Nasal cavity respiratory epithelium epithelial cell of viscerocranial mucosa (primary cell): ENCODE data around the gene PORCN. TPM values are rescaled to one million over a fixed set of nuclear protein-coding genes. Genes with fewer than 3 reads are reported as not detected.

Experiments
- total RNA-seq: library from RNA; depleted of rRNA; stranded (reverse); fragments of >200 nt; gene quantifications from 2 replicates; pipeline ENCODE4 v1.2.3, GENCODE V29; 2014

Gene PORCN
- total RNA-seq, result 26.0 and 52.5 TPM in 2 replicates

DNA sequence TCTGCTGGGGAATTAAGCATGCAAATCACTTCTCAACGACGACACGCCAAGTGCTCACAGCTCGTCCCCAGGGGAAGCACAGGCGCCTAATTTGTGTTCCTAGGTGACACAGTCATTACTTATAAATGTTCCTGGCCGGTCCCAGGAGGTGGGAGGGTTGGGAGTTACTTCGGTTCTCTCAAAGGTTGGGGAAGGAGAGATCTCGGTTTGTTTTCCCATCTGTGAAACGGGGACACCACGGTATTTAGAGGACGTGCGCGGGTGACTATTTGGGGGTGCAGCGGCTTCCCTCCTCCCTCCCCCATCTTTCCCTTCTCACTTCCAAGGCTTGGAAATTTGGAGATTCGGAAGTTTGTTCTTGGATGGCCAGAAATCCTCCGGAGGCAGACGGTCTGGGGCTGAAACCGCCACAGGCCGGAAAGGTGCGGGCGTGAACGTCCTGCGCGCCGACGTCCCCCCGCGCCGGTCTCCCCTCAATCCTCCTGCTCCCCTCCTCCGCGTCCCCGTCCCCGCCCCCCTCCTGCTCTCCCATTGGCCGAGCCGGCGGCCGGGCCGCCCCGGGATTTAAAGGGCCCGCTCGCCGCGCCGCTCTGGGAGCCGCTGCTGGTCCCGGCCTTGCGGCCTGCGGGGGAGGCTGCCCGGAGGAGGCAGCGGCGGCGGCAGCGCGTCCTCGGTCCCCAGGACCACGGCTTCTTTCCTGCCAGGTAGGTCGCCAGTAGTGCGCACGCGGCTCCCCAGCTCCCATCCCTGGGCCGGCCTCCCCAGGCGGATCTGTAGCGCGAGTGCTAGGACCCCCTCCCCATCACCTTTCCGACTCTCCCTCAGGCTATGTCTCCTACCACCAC lies at the start of gene PORCN:
TSS of gene PORCN (plus strand) at position 593 of the 845 bp plus-strand sequence. CDS start 829 bp downstream, outside the sequence.

GRCh38 chrX:48470110-48470832 lies 38.5 kb upstream of the PORCN start, which contains the start of gene SLC38A5:
SLC38A5 (minus strand) TSS chrX:48470260; CDS start chrX:48467924, 2,336 bp downstream.

DNA sequence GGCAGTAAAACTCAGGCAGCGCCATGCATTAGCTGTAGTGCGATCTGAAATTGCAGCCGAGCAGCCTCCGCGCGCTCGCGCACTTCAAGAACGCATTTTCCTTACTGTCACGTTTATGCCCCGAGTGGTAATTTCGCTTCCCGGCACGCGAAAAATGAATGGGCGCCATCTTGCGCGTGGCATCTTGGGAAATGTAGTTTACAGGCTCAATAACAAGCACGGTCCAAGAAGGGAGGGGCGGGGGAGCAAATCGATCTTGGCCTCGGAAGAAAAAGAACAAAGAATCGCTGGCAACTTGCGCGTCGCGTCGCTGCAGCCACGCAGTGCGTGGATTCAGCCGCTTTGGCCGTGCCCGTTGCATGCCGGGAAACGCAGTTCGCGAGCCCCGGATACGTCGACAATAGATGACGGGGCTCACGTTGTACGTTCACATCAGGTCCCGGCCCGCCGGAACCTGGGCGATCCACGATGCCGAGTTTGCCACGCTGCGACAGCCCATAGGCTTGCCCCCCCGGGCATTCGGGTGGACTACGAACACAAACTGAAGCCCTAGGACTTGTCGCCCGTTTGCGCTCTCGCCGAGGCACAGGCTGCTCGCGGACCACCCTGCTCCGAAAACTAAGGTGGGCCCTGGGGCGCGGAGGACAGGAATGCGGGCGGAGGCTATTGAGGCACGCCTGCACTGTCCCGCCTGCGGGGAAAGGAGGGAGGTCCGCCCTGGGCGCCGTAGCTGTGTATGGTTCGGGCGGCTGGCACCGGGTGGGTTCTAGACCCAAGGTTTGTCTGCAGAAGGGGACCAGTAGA lies 32.8 kb upstream of the PORCN start, which contains the start of gene FTSJ1:
TSS of gene FTSJ1 (plus strand) at position 426 of the 804 bp plus-strand sequence. CDS start 1,849 bp downstream, outside the sequence.

GRCh38 chrX:48521353-48522243 lies 12.8 kb downstream of the PORCN start, which contains the start of gene EBP:
EBP (plus strand) TSS chrX:48521808; CDS start chrX:48523772, 1,964 bp downstream.

DNA sequence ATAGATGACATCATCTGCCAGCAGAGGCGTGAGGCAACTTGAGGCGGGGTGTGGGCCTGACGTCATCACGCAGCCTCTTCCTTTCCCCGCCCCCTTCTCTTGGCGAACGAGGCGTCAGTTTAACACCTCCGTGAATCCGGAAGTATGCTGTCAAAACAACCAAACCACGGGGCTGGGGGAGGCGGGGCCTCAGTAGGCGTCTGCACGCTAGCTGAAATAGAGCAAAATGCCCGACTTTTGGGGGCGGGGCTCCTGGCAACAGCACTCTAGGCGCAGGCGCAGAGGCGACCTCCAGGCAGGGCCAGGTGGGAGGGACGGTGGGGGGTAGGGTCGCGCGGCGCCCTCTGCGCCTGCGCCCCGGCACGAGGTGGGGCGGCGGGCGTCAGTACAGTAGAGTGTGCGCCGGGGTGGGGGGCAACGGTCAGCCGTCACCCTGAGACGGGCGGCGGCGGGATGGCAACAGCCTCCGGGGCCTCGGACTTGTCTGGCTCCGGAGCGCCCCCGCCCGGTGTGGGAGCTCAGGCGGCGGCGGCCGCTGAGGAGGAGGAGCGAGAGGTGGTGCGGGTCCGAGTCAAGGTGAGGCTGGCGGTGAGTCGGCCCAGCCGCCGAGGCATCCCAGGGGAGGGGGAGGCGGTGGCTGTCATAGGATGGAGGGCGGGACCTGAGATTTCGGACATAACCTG lies 30.7 kb downstream of the PORCN start, which contains the start of gene TBC1D25:
TSS of gene TBC1D25 (plus strand) at position 370 of the 683 bp plus-strand sequence. CDS start at position 454, 84 bp downstream.

Other genes starting within 250 kb of the PORCN start
- not detected in 2 replicates for gene SSX3, start 152.3 kb upstream of the PORCN start, total RNA-seq
- not detected in 2 replicates for gene SSX4, start 125.5 kb upstream of the PORCN start, total RNA-seq
- gene SSX4B, start 97.0 kb upstream of the PORCN start, total RNA-seq, result not detected in 2 replicates
- 150 and 165 TPM in 2 replicates for gene SLC38A5, start 38.7 kb upstream of the PORCN start, total RNA-seq
- 96.5 and 138 TPM in 2 replicates for gene FTSJ1, start 32.8 kb upstream of the PORCN start, total RNA-seq
- 71.2 and 103 TPM in 2 replicates for gene EBP, start 12.8 kb downstream of the PORCN start, total RNA-seq
- 6.2 and 10.7 TPM in 2 replicates for gene TBC1D25, start 30.7 kb downstream of the PORCN start, total RNA-seq
- 46.5 and 127 TPM in 2 replicates for gene RBM3, start 65.5 kb downstream of the PORCN start, total RNA-seq
- gene WDR13, start 88.5 kb downstream of the PORCN start, total RNA-seq, result 91.7 and 106 TPM in 2 replicates
- gene WAS, start 174.8 kb downstream of the PORCN start, total RNA-seq, result under 0.01 and 0.28 TPM in 2 replicates
- 1.1 and 1.7 TPM in 2 replicates for gene SUV39H1, start 187.7 kb downstream of the PORCN start, total RNA-seq